Hepatocyte (in vitro differentiated cells): Measurements from ENCODE around the gene POU5F1.

ENCODE experiments used
- EZH2 ChIP-seq: fragments of 200-600 bp; sonication (generic); IDR thresholded peaks from 2 replicates; pipeline ENCODE4 v1.6.1; 2016; ENCODE audit warnings: antibody characterized with exemption, mild to moderate bottlenecking, borderline replicate concordance
- TF ChIP-seq, protein P1 (sequence below): fragments of 200-600 bp; sonication (generic); IDR thresholded peaks from 2 replicates; pipeline ENCODE4 v1.5.1; 2016; ENCODE audit warnings: antibody characterized with exemption, mild to moderate bottlenecking; ENCODE audit not compliant: poor library complexity

DNA sequence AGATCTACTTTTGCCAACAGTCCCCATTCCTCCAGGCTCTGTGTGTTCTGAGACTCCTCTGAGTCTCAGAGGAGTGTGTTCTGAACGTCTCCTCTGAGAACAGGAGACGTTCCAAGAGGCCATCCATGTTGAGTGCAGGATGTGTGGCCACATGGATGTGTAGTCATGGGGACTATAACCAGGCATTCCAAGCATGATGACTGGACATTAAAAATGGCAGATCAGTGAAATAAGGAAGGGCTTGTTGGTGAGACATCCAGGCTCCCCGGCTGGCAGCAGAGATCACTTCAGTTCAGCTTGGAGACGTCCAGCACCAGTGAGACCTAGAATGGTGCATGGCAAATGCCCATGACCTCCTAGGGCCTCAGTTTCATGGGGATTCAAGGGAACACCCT, 34.3 kb upstream of the POU5F1 start:
- no peak for TF ChIP-seq EZH2
- TF ChIP-seq, protein P1, sequence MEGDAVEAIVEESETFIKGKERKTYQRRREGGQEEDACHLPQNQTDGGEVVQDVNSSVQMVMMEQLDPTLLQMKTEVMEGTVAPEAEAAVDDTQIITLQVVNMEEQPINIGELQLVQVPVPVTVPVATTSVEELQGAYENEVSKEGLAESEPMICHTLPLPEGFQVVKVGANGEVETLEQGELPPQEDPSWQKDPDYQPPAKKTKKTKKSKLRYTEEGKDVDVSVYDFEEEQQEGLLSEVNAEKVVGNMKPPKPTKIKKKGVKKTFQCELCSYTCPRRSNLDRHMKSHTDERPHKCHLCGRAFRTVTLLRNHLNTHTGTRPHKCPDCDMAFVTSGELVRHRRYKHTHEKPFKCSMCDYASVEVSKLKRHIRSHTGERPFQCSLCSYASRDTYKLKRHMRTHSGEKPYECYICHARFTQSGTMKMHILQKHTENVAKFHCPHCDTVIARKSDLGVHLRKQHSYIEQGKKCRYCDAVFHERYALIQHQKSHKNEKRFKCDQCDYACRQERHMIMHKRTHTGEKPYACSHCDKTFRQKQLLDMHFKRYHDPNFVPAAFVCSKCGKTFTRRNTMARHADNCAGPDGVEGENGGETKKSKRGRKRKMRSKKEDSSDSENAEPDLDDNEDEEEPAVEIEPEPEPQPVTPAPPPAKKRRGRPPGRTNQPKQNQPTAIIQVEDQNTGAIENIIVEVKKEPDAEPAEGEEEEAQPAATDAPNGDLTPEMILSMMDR = no peak
